Measurements from ENCODE around the gene PRRG1. TPM values are rescaled to one million over a fixed set of nuclear protein-coding genes. Genes with fewer than 3 reads are reported as not detected.
"Not testable (repeated sequence)": the region's sequence is repeated elsewhere in the genome, so short reads cannot be mapped to it uniquely, and the experiment has no call there.

Gene PRRG1
- total RNA-seq, 1 donor from 2014 or later, result 19.8 TPM

DNA sequence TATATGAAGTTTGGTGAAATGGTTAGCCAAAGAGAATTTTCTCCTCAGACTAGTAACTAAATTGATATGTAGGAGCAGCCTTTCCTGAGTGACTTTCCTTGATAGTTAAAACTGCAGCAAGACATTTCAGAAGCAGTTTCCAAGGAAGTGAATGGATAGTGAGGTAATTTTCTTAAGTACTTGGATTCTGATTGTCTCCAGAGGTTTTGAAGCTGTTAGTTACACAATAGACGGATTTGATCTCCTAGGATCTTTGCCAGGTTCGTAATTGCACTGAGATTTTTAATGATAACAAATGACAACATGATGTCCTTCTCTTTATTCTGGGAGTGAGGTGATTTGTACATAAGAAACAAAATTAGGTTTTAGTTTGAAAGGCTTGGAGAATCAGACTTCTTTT lies 29.2 kb downstream of the PRRG1 start:
- peak in 1 of 2 donors; percentile 80 for DNase-seq (ENCODE audit: low read depth in 2 of 2)

DNA sequence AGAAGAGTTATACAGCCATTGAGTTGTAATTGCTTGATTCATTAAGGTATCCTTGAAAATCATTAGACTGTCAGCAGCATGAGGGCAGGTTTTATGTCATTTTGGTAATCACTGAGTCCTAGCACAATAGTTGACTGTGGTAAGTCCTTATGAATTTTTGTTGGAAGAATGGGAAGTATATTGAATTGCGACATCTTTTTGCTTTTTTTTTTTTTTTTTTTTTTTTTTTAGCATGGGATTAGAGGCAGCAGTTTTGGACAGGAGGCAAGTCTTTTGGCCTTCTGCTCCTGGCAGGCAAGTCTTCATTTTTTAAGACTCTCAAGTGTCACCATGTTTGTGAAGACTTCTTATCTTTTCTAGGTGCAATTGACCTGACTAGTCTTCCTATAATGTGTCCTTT lies 29.7 kb downstream of the PRRG1 start:
- DNase-seq (ENCODE audit: low read depth in 2 of 2), result no peak

DNA sequence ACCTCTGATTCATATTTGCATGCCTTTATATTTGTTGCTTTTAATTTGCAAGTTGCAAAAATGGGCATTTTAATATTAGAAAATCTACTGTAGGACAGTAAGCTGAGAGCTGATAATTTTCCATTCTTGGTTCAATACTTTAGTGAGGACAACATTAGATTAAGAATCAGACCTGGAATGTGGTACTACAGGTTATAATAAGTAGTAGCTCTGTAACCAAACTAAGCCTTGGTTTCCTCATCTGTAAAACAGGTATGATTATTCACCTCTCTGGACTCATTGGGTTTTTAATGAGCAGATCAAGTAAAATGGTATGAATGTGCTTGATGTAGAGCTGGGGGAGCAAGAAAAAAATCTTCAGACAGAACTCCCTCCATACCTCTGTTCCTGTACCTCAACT lies 31.1 kb downstream of the PRRG1 start:
- no peak for DNase-seq (ENCODE audit: low read depth in 2 of 2)

DNA sequence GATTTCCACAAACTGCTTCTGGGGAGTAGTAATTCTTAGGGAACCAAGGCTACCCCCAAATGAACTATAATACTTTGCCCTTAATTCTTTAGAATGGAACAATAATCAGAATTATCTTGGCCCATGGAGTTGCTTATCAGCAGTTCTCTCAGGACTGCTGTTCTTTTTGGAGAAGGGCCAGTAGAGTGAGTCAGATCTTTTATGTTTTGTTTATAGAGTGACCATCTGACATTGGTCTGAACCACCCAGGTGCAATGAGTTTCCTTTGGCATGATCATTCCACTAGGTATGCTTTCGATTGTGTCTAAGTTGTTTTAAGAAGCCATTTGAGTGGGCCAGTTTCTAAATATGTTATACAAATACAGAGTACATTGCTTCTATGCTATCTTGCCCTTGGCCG lies 31.8 kb downstream of the PRRG1 start:
- peak; percentile 83 to 88 for DNase-seq (ENCODE audit: low read depth in 2 of 2)

GRCh38 chrX:37383313-37383712 lies 34.1 kb downstream of the PRRG1 start:
- DNase-seq (ENCODE audit: low read depth in 2 of 2), result no peak

GRCh38 chrX:37388413-37388812 lies 39.2 kb downstream of the PRRG1 start:
- no peak for DNase-seq (ENCODE audit: low read depth in 2 of 2)

DNA sequence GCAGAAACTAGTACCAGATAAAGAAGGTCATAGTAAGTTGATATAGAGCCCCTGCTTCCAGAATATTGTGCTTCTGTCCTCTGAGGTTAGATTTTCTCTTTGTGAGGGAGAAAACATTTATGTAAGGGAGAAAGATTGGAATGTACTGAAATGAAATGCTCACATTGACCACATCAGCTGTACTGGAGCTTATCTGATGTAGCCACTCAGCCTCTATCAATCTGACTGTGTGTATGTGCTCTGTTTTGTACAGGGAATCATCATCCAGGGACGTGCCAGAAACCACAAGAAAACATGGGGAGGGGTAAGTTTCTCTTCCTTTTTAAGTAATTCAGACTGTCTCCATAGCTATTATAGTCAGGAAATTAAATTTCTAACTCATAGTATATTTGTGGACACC lies 56.8 kb downstream of the PRRG1 start:
- DNase-seq (ENCODE audit: low read depth in 2 of 2), result peak; percentile 11 to 57

- DNase-seq (ENCODE audit: low read depth in 2 of 2), result no peak
Measured at GRCh38 chrX:37407736-37408135, 58.6 kb downstream of the PRRG1 start.

- peak in 1 of 2 donors; percentile 33 for DNase-seq (ENCODE audit: low read depth in 2 of 2)
Measured at GRCh38 chrX:37409278-37409677, 60.1 kb downstream of the PRRG1 start.

DNA sequence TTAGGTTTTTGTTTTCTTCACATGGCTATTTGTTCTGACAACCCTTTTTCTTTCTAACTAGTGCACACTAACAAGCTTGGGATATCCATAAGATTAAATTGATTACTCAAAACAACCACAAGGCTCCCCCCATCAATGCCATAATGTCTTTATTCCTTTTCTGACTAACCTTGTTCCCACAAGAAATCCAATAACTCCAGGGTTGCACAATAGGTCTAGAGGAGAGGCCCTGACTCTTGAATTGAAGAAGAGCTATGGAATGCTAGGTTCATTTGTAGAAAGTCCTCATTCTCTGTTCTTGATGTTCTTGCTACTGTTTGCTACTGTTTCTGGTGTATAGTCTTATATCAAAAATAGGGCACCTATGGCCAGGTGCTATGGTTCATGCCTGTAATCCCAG lies 71.0 kb downstream of the PRRG1 start:
- DNase-seq (ENCODE audit: low read depth in 2 of 2), result no peak

DNA sequence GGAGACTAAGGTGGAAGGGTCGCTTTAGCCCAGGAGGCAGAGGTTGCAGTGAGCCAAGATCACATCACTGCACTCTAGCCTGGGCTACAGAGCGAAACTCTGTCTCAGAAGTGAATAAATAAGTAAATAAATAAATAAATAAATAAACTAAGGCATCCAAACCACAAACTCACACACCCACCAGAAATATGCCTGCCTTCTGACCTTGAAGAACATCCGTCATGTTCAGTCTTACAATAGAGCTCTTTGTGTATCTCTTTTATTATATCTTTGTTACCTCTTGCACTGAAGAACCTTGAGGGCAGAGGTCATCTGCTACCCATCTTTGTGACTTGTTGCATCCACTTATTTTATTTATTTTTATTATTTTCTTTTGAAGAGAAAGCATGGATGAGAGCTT lies 71.6 kb downstream of the PRRG1 start:
- no peak for DNase-seq (ENCODE audit: low read depth in 2 of 2)

GRCh38 chrX:37424000-37424429 lies 74.9 kb downstream of the PRRG1 start:
- DNase-seq (ENCODE audit: low read depth in 2 of 2), result peak in 1 of 2 donors; percentile 0

DNA sequence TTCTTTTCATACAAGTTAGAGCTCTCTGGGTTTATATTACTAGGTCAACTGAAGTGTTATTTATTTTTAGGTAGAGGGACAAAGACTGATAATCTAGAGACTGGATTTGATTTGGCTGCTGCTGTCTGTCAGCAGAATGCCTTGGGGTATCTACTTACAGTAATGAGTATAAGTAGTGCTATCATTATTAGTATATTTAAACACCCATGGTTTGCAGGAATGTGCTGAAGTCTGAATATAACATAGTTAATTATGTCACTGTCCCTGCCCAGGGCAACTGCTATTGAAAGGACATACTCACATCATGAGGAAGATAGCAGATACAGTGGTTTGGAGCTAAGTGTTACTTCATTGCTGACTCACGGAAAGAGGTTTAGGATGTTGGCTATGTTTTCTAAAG lies 76.2 kb downstream of the PRRG1 start:
- no peak for DNase-seq (ENCODE audit: low read depth in 2 of 2)

DNA sequence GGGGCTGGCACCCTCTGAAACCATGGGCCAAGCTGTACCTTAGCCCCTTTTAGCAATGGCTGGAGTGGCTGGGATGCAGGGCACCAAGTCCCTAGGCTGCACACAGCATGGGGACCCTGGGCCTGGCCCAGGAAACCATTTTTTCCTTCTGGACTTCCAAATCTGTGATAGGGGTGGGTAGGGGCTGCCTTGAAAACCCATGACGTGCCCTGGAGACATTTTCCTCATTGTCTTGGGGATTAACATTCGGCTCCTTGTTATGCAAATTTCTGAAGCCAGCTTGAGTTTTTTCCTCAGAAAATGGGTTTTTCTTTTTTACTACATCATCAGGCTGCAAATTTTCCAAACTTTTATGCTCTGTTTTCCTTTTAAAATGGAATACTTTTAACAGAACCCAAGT lies 79.8 kb downstream of the PRRG1 start:
- not testable (repeated sequence) for DNase-seq (ENCODE audit: low read depth in 2 of 2)

GRCh38 chrX:37434362-37434761 lies 85.2 kb downstream of the PRRG1 start:
- peak in 1 of 2 donors; percentile 18 for DNase-seq (ENCODE audit: low read depth in 2 of 2)

DNA sequence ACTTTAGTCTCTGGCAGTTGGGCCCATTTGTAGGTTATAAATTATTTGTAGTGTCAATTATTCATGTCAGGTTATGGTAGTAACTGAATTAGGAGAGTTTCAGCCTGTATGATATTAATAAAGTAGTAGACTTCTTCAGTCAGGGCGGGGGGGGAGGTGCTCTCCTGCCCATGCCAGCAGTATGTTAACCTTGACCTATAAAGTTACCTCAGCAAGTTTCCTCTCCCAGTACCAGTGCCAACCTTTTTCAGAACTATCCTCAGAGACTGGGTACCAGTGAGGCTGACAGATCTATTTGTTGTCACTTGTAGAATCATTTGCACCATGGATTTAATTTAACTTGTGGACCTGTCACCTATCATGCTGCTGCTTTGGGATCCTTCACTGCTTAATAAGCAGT lies 88.0 kb downstream of the PRRG1 start:
- DNase-seq (ENCODE audit: low read depth in 2 of 2), result no peak

- DNase-seq (ENCODE audit: low read depth in 2 of 2), result no peak
Measured at GRCh38 chrX:37441377-37441776, 92.2 kb downstream of the PRRG1 start.

- no peak for DNase-seq (ENCODE audit: low read depth in 2 of 2)
Measured at GRCh38 chrX:37445182-37445581, 96.0 kb downstream of the PRRG1 start.

GRCh38 chrX:37453821-37454220 lies 104.7 kb downstream of the PRRG1 start:
- no peak for DNase-seq (ENCODE audit: low read depth in 2 of 2)

DNA sequence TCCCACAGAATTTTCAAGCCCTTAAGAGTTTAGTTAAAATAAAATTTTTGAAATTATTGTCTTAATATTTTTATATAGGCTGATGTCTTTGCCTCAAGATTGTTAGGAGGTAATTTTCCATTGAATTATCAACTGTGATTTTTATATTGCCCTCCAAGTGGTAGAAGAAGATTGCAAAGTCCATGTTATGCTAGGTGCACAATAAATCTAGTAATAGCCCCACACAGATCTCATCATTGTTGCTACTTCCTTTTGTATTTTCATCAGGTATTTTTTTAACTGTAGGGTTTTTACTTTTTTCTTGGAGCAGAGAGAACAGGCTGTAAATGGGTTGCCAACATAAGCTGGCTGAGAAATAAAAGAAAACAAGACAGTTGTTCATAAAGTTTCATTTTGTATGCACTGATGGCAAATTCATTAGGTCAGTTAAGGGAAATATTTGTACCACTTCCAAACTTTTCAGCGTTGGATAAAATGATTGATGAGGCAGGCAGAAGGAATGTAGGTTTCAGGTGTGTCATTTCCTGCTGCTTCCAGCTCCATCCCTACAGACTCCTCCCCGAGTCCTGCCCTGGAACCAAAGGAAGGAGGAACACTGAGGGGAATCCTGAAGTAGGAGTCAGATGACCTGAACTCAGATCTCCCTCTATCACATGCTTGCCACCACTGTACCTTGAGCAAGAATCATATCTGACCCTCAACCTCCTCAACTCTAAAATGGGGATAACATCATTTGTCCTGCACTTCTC lies 105.5 kb downstream of the PRRG1 start:
- peak; percentile 55 to 64 for DNase-seq (ENCODE audit: low read depth in 2 of 2)

GRCh38 chrX:37455381-37455780 lies 106.2 kb downstream of the PRRG1 start:
- peak in 1 of 2 donors; percentile 11 for DNase-seq (ENCODE audit: low read depth in 2 of 2)

GRCh38 chrX:37460285-37460684 lies 111.1 kb downstream of the PRRG1 start:
- DNase-seq (ENCODE audit: low read depth in 2 of 2), result not testable (repeated sequence)

GRCh38 chrX:37462346-37462745 lies 113.2 kb downstream of the PRRG1 start:
- no peak for DNase-seq (ENCODE audit: low read depth in 2 of 2)

Measured in lung microvascular endothelial cell (primary cell).